SK-N-SH (cell line): Measurements from ENCODE around the gene RGS14. TPM values are rescaled to one million over a fixed set of nuclear protein-coding genes. Genes with fewer than 3 reads are reported as not detected.

ENCODE experiments used
- CTCF ChIA-PET: fragments of 300-600, 350-600 bp; formaldehyde crosslinking; extraction: SDS; loops from one replicate; lab custom pipeline; 2021; lab: Yijun Ruan, JAX
- POLR2A ChIA-PET: fragments of 350-600 bp; sonication (Branson Sonifier 250); formaldehyde crosslinking; extraction: SDS; loops from one replicate; lab custom pipeline; 2020; ENCODE audit warnings: antibody characterized with exemption, inconsistent platforms; lab: Yijun Ruan, JAX
- DNase-seq: peaks from one replicate; pipeline ENCODE4 v3.0.0; 2012
- H2AFZ ChIP-seq: fragments of 200-600 bp; sonication (generic); 2 replicates; pipeline ENCODE4 v1.8.1; 2016; ENCODE audit warnings: antibody characterized with exemption, mild to moderate bottlenecking, low read depth
- H3F3A ChIP-seq: fragments of 200-600 bp; sonication (generic); replicated peaks from 2 replicates; pipeline ENCODE3; 2016; ENCODE audit warnings: antibody characterized with exemption, mild to moderate bottlenecking; ENCODE audit not compliant: insufficient read depth
- H3K27ac ChIP-seq, 2 experiments: fragments of 200-500 bp in 1 of 2; fragments of 200-600 bp in 1 of 2; sonication (Bioruptor generic) in 1 of 2; sonication (generic), shearing (Covaris generic) in 1 of 2; 2 replicates each; pipeline versions ENCODE4 v1.5.1 to v1.6.1; 2014 to 2016; ENCODE audit warnings: low read depth in 2 of 2, inconsistent platforms in 1 of 2, low read length in 1 of 2, mild to moderate bottlenecking in 1 of 2, mixed read lengths in 1 of 2
- H3K27me3 ChIP-seq: fragments of 200-600 bp; sonication (generic), shearing (Covaris generic); 2 replicates; pipeline ENCODE4 v1.6.1; 2016; ENCODE audit warnings: mixed run types; ENCODE audit not compliant: insufficient read depth
- H3K36me3 ChIP-seq, 2 experiments: fragments of 200-500 bp in 1 of 2; fragments of 200-600 bp in 1 of 2; sonication (Bioruptor generic) in 1 of 2; sonication (generic) in 1 of 2; replicated peaks in 1 of 2; 2 replicates each; pipeline versions ENCODE3 to v1.5.1; 2014 to 2016; ENCODE audit warnings: low read length in 1 of 2, mild to moderate bottlenecking in 1 of 2; ENCODE audit not compliant: insufficient read depth in 2 of 2, control insufficient read depth in 1 of 2
- H3K4me1 ChIP-seq, 2 experiments: fragments of 200-500 bp in 1 of 2; fragments of 200-600 bp in 1 of 2; sonication (Bioruptor generic) in 1 of 2; sonication (generic), shearing (Covaris generic) in 1 of 2; 2 replicates each; pipeline versions ENCODE4 v1.5.1 to v1.6.1; 2014 to 2016; ENCODE audit warnings: low read depth in 1 of 2, low read length in 1 of 2, mixed run types in 1 of 2; ENCODE audit not compliant: insufficient read depth in 2 of 2, control insufficient read depth in 1 of 2
- H3K4me2 ChIP-seq: fragments of 200-600 bp; sonication (generic), shearing (Covaris generic); 2 replicates; pipeline ENCODE4 v1.6.1; 2017; ENCODE audit warnings: mixed run types
- H3K4me3 ChIP-seq, 2 experiments: fragments of 200-500 bp in 1 of 2; fragments of 200-600 bp in 1 of 2; sonication (Bioruptor generic) in 1 of 2; sonication (generic), shearing (Covaris generic) in 1 of 2; 2 replicates each; pipeline versions ENCODE4 v1.5.1 to v1.8.1; 2014 to 2016; ENCODE audit warnings: low read depth in 2 of 2, inconsistent platforms in 1 of 2, low read length in 1 of 2, mild to moderate bottlenecking in 1 of 2, mixed read lengths in 1 of 2, moderate library complexity in 1 of 2
- H3K79me2 ChIP-seq: fragments of 200-600 bp; sonication (generic); 2 replicates; pipeline ENCODE4 v1.8.1; 2017; ENCODE audit warnings: mild to moderate bottlenecking; ENCODE audit not compliant: insufficient read depth
- H3K9ac ChIP-seq: fragments of 200-600 bp; sonication (generic); 2 replicates; pipeline ENCODE4 v1.6.1; 2017; ENCODE audit warnings: mixed run types
- H3K9me2 ChIP-seq: fragments of 200-600 bp; sonication (generic); 2 replicates; pipeline ENCODE4 v1.6.1; 2017; ENCODE audit warnings: mixed run types
- H3K9me3 ChIP-seq: fragments of 200-600 bp; sonication (generic); 2 replicates; pipeline ENCODE4 v1.6.1; 2017; ENCODE audit warnings: mixed run types, mild to moderate bottlenecking, moderate library complexity
- H4K20me1 ChIP-seq: fragments of 200-600 bp; sonication (generic); 2 replicates; pipeline ENCODE4 v1.6.1; 2017; ENCODE audit warnings: mild to moderate bottlenecking, mixed run types; ENCODE audit not compliant: insufficient read depth
- EP300 ChIP-seq, 2 experiments: IDR thresholded peaks; 2 replicates each; pipeline versions ENCODE4 v1.4.0 to v1.6.1; 2012; ENCODE audit warnings: borderline replicate concordance in 1 of 2, low read depth in 1 of 2, low read length in 1 of 2
- EZH2phosphoT487 ChIP-seq: fragments of 200-600 bp; sonication (generic); IDR thresholded peaks from 2 replicates; pipeline ENCODE4 v1.6.1; 2017; ENCODE audit warnings: low read depth, mixed run types, mild to moderate bottlenecking, antibody characterized with exemption, moderate library complexity, borderline replicate concordance
- FOXJ3 ChIP-seq: sonication (generic); formaldehyde crosslinking; IDR thresholded peaks from 2 replicates; pipeline ENCODE4 v1.5.1; 2020; ENCODE audit warnings: mild to moderate bottlenecking, missing genetic modification reagents
- IRF3 ChIP-seq: fragments of 150-350 bp; IDR thresholded peaks from 2 replicates; pipeline ENCODE4 v1.6.1; 2016; ENCODE audit warnings: mild to moderate bottlenecking, low read depth, low read length
- JUND ChIP-seq: IDR thresholded peaks from 2 replicates; pipeline ENCODE4 v1.4.0; 2012
- NRF1 ChIP-seq: IDR thresholded peaks from 2 replicates; pipeline ENCODE4 v1.6.1; 2012; ENCODE audit warnings: low read depth, mild to moderate bottlenecking, low read length
- PBX3 ChIP-seq: IDR thresholded peaks from 2 replicates; pipeline ENCODE4; 2012
- RXRA ChIP-seq: IDR thresholded peaks from 2 replicates; pipeline ENCODE4 v1.4.0; 2012; ENCODE audit warnings: low read depth, mild to moderate bottlenecking, borderline replicate concordance
- TAF1 ChIP-seq: IDR thresholded peaks from 2 replicates; pipeline ENCODE4 v1.6.1; 2012; ENCODE audit warnings: low read depth, mild to moderate bottlenecking, low read length, moderate library complexity, borderline replicate concordance
- USF2 ChIP-seq: fragments of 150-350 bp; IDR thresholded peaks from 2 replicates; pipeline ENCODE4 v1.6.1; 2017; ENCODE audit warnings: antibody characterized with exemption, low read length, low read depth, borderline replicate concordance
- WGBS: methylation state at CpG from one replicate; pipeline ENCODE4 v1.1.6; 2017; ENCODE audit warnings: low lambda C conversion rate; 5-methylcytosine and 5-hydroxymethylcytosine counted together
- polyA plus RNA-seq, 3 experiments: library from polyadenylated mRNA; depleted of rRNA; stranded (reverse); fragments of >200 nt; gene quantifications; 2 replicates each; pipeline ENCODE4 v1.2.3, GENCODE V29; 2012

RGS14 gene
- polyA plus RNA-seq, 1 of the 3 experiments (the other 2 are of a cell fraction) = 26.5 TPM

GRCh38 chr5:177320879-177321278, 36.8 kb upstream of the RGS14 start:
- peaks cover 0 to 8% of the 10 kb centered on the region in 2 experiments for H3K36me3 ChIP-seq
- peaks cover 0 to 2% of the 10 kb centered on the region in 2 experiments; a peak in 1 of 4 replicates for H3K4me1 ChIP-seq
- H4K20me1 ChIP-seq = 0 out of 2 replicates have a peak, but pooled peaks cover 7% of the 10 kb centered on the region
- DNase-seq = no peak
- H3K4me3 ChIP-seq = no peak overlapping the region
- H2AFZ ChIP-seq = no peak overlapping the region
- no peaks in the 10 kb centered on the region for H3K79me2 ChIP-seq
- no peaks in the 10 kb centered on the region for H3K27me3 ChIP-seq
- POLR2A ChIA-PET = no interaction called here
- no peaks in the 10 kb centered on the region for H3K9me2 ChIP-seq
- CTCF ChIA-PET = interaction anchor here (1.0 kb wide), 2 partner anchors 12 to 133 kb away, joined by 4 read pairs; no protein-coding TSS in a partner anchor
- H3K27ac ChIP-seq = no peak overlapping the region
- H3K9ac ChIP-seq = no peak overlapping the region
- no peaks in the 10 kb centered on the region for H3K9me3 ChIP-seq
- WGBS = 90% methylated on average over 7 of the region's 7 CpGs
- no peak overlapping the region for H3K4me2 ChIP-seq
- no peak for TF ChIP-seq FOXJ3 (CRISPR knock-in tag)
- no peak for TF ChIP-seq TAF1
- TF ChIP-seq IRF3 = no peak
- no peak for TF ChIP-seq EP300 (IDR thresholded peaks at IDR 0.05; ENCODE audit: borderline replicate concordance in 1 of 2, low read depth in 1 of 2, low read length in 1 of 2)
- no peak for TF ChIP-seq PBX3
- no peak for TF ChIP-seq NRF1
- TF ChIP-seq EZH2phosphoT487 = no peak
- no peak for TF ChIP-seq USF2
- TF ChIP-seq, all 33 proteins: peak for 0
- H3F3A ChIP-seq = peaks cover 5% of the 10 kb centered on the region

GRCh38 chr5:177325868-177326381, 31.8 kb upstream of the RGS14 start:
- Histone ChIP-seq H3F3A (no peaks in the 10 kb centered on the region), H3K79me2 (no peaks in the 10 kb centered on the region; the same call in 1 of the 2 replicates), H3K9me2 (no peaks in the 10 kb centered on the region), H3K9me3 (no peaks in the 10 kb centered on the region), H4K20me1 (0 out of 2 replicates have a peak, but pooled peaks cover 8% of the 10 kb centered on the region), H3K9ac (no peak overlapping the region), H3K4me1 (peaks cover 0 to 7% of the 10 kb centered on the region in 2 experiments; a peak in 1 of 4 replicates), H3K27me3 (no peaks in the 10 kb centered on the region), H3K27ac (peak overlapping the region in 1 of 2 experiments; percentile 31; a peak in 2 of 4 replicates), H2AFZ (no peak overlapping the region), H3K36me3 (peaks cover 0 to 19% of the 10 kb centered on the region in 2 experiments), H3K4me3 (no peak overlapping the region), H3K4me2 (no peak overlapping the region)
- ChIA-PET POLR2A (no interaction called here), CTCF (interaction anchor here (1.0 kb wide), 1 partner anchor 16 kb away, joined by 3 read pairs; no protein-coding TSS in a partner anchor)
- TF ChIP-seq RXRA = no peak
- peak; percentile 23; the same call in 1 of the 2 replicates for TF ChIP-seq JUND
- DNase-seq = no peak
- WGBS = no CpG with 5 or more reads among the region's 1 CpG
